G401 (cell line): ENCODE measurements around the gene RASL11A. TPM values are rescaled to one million over a fixed set of nuclear protein-coding genes. Genes with fewer than 3 reads are reported as not detected.
A peak's percentile ranks its signal among the peaks of the same experiment; 100 is the strongest.
"Not testable (repeated sequence)": the region's sequence is repeated elsewhere in the genome, so short reads cannot be mapped to it uniquely, and the experiment has no call there.

ENCODE experiments used
- DNase-seq: peaks from one replicate; pipeline ENCODE4 v3.0.0-alpha.2; 2015; ENCODE audit warnings: low spot score
- in situ Hi-C: cut with HindIII; loops from 2 replicates; pipeline ENCODE4 v1.10.0; 2016; ENCODE audit warnings: low sequenced_read_pairs, mixed read lengths
- total RNA-seq: library from RNA; depleted of rRNA; stranded (reverse); fragments of >200 nt; shearing (Covaris generic); gene quantifications from 2 replicates; pipeline ENCODE4 v1.2.3, GENCODE V29; 2014

RASL11A gene
- total RNA-seq, 1 experiment from 2014 or later = 5.8 TPM

DNA sequence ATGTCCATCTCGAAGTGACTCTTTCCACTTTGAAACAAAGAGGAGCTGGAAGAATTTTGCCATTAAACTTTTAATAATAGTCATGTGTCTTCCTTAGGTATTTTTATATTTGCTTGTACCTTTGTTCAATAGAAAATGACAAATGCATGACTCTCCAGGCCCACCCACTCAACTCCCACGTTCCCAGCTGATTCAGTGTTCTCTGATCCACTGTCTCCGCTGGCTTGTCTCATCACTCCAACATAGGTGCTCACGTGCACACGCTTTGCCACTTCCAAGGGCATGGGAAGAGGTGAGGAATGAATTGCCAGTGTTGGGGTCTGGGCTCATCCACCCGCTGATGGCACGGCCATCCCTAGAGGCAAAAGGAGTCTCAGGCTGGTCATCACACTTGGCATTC, 24.5 kb downstream of the RASL11A start:
- DNase-seq = no peak
- in situ Hi-C loops = no loop called here

DNA sequence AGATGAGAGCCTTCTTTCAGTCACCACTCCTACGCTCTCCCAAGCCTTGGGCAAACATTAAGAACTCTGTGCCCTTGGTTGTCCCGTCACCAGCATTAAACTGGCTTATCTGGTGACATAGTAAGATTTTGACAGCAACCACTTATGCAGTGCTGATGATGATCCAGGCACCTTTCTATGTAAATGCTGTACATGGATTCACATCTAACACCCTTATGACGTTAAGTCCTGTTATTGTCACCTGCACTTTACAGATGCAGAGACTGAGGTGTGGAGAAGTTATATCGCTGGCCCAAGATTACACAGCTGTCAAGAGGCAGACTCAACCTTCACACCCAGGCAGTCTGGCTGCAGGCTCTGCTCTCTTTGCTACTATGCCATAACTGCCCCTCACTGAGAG, 25.0 kb downstream of the RASL11A start:
- DNase-seq = no peak
- in situ Hi-C loops = no loop called here

DNA sequence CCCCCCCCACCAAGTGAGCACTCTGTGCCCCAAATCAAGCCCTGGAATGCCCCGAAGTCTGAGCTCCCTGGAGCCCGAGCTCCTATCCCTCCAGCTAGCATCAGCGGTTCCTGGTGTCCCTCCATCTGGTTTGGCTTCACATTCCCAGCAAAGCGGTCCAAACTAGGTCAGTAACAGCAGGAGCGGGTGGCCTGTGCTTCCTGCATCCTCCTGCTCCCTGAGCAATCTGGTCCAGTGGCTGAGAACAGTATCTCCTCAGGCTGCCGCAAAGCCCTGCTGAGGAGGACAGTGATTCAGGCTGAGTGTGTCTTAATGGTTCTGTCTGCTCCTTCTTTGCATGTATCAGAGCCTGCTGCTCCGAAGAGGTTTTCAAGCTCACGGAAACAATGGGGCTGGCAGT, 25.9 kb downstream of the RASL11A start:
- in situ Hi-C loops = no loop called here
- peak; percentile 97 for DNase-seq

DNA sequence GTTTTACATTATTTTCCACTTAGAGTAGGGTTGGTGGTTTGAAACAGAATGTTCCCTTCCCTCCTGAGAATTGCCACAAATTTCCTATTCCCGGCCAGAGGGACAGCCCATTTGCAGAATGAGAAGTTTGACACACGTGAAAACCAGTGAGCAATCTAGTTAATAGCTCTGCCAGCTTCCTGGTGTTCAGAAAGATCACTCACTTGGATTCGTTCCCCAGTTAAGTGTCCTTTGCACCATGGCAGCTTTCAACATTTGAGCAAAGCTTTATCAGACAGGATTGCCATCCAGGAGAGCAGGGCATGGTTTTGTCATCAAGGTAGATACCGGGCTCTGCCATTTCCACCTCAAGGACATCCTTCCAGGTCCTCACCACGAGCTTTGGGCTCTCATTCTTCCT, 28.2 kb downstream of the RASL11A start:
- peak; percentile 76 for DNase-seq
- in situ Hi-C loops = no loop called here

DNA sequence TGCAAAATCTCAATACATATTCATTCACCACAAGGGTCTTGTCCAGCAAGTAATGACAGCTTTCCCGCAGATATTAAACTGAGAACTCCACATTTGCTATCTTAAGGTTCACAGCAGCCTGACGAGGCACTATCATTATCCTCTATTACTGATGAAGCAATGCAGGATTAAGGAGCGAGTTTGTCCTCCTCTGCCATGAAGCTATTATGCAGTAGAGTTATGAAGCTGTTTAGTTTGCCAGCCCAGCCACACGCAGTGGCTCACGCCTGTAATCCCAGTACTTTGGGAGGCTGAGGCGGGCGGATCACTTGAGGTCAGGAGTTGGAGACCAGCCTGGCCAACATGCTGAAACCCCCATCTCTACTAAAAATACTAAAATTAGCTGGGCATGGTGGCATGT, 29.8 kb downstream of the RASL11A start:
- in situ Hi-C loops, DNase-seq: not testable (repeated sequence)

DNA sequence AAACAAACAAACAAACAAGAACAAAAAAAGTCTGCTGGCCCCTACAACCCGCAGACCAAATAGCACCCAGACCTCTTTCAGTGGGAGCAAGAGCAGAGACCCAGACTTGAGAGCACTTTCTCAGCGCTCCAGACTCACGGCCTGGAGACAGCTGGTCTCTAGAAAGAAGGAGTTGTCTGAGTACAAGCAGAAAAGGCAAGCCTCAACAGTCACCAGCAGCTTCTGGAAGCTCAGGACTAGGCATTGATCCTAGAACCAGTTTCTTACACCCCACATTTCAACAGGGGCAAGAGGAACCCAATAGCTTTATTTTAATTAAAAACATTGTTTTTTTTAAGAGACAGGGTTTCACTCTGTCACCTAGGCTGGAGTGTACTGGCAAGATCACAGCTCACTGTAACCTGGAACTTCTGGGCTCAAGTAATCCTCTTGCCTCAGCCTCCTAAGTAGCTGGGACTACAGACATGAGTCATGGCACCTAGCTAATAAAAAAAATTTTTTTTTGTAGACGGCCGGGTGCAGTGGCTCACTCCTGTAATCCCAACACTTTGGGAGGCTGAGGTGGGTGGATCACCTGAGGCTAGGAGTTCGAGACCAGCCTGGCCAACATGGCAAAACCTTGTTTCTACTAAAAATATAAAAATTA, 30.4 kb downstream of the RASL11A start:
- in situ Hi-C loops = no loop called here

DNA sequence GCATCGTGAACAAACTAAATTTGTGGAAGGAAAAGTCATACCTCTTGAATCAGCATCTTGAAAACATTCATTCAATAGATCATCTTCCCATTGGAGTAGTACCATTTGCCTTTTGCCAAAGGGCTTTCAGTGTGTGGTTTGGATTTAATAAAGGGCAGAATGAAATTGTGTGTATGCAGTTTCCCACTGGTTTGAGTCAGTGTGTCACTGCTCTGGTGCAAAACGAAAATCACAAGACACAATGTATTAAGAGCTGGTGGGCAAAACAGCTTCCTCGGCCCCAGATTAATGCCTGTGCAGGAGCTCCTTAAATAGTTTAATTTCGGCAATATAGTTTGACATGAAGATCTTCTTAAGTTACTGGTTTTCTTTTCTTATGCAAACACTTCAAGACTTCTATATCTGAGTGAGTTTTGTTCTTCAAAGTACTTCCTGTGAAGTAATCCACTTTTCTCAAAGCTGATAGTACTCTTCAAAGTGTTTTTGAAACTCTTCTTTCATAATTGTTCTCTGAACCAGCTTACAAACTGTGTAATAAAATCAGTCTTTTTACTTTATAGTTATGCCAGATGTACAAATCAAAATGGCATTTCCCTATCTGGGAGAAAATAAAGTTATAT, 32.1 kb downstream of the RASL11A start:
- in situ Hi-C loops = no loop called here
- no peak for DNase-seq

More for the DNA sequence above, 30.4 kb downstream of the RASL11A start:
- no peak for DNase-seq

DNA sequence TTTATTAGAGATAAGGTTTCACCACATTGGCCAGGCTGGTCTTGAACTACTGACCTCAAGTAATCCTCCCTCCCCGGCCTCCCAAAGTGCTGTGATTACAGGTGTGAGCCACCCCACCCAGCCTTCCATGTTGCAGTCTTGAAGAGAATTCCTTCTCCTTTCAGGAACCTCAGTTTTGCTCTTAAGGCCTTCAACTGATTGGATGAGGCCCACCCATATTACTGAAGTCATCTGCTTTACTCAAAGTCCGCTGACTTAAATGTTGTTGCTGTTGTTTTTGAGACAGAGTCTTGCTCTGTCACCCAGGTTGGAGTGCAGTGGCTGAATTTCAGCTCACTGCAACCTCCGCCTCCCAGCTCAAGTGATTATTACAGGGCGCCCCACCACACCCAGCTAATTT, 33.5 kb downstream of the RASL11A start:
- no peak for DNase-seq
- in situ Hi-C loops = no loop called here

DNA sequence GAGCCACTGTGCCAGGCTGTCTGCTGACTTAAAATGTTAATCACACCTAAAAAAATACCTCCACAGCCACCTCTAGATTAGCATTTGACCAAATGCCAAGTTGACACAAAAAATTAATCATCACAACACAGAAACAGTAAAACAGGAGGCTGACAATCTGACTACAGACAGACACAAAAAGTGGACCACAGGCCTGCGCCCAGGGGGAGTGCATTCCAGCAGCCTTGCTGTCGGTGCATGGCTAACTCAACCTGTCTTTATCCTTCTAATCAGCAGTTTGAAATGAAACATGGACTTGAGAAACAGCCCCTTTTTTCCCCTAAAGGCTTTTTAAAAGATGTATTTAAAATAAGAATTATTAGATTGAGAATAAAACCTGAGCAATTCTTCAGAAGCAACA, 34.0 kb downstream of the RASL11A start:
- in situ Hi-C loops = no loop called here
- no peak for DNase-seq

DNA sequence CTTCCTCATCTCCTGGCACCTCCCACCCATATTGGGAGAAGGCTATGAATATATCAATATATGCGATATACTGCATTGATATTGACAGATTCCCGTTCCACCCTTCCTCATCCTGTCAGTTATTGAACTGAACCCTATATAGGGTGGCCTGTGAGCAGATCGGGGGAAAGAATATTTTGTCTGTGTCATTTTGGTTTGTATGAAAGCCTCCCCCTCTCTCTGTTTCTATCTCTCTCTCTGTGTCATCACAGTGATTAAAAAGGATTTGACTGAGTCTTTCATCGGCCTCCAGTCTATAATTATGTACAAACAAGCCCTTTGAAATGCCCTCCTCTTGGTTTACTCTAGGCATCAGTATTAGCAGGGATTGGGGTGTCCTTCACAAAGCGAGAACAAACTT, 35.7 kb downstream of the RASL11A start:
- DNase-seq = no peak
- in situ Hi-C loops = no loop called here

DNA sequence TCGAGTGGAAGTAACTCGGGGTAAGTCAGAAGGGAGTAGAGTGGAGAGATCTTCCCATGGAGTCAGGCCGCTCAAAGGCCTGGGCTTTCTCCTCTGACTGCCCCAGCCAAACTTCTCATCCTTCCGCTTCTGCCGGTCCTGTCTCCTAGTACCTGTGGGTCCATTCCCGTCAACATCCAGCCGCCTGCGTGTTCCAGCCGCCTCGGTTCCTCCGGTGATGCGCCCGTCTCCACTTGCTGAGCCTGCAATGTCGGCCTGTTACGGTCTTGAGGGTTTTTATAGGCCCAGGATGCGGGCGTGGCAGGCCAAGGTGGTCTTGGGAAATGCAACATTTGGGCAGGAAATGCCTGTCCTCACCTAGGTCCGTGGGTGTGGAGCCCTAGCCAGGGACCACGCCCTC, 38.3 kb downstream of the RASL11A start:
- DNase-seq = no peak
- in situ Hi-C loops = no loop called here

DNA sequence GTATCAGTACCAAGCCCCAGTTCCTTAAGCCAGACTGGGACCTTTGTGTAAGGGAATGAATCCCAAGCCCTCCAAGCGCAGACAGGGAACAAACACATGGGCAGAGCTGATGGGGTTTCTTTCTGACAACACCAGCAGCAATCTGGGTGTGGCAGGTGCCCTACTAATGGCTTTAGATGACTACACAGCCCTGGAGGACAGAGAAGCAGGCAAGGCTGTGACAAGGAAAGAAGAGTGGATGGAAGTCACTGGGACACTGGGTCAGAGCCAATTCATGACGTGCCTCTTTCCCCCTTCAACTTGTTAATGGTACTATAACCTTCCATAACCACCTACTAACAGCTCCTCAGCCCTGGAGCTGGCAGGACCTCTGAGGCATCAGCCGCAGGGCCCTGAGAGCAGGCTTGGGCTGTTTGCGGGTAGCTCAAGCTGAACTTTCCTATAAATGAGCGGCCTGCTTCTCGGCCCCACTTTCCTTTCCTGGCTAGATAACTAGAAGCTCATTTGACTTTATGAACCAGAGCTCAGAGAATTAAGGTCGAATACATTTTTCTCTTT, 38.9 kb downstream of the RASL11A start:
- in situ Hi-C loops = no loop called here
- no peak for DNase-seq

DNA sequence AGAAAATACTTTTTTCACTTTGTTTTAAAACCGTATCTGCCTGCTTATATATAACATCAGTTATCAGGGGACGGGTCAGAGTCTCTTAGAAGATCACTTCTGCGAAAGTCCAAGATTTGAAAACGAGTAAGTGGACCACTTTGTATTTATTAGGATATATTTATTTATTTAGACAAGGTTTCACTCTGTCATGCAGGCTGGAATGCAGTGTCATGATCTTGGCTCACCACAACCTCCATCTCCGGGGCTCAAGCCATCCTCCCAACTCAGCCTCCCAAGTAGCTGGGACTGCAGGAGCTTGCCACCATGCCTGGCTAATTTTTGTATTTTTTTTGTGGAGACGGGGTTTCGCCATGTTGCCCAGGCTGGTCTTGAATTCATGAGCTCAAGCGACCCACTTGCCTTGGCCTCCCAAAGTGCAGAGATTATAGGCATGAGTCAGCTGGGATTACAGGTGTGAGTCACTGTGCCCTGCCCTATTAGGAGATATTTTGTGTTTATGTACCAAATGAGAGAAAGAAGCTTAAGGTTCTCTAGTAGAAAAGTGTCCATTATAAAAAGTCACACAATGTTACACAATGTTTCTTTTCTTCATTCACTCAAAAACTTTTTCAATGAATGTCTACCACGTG, 39.5 kb downstream of the RASL11A start:
- no peak for DNase-seq
- in situ Hi-C loops = no loop called here

DNA sequence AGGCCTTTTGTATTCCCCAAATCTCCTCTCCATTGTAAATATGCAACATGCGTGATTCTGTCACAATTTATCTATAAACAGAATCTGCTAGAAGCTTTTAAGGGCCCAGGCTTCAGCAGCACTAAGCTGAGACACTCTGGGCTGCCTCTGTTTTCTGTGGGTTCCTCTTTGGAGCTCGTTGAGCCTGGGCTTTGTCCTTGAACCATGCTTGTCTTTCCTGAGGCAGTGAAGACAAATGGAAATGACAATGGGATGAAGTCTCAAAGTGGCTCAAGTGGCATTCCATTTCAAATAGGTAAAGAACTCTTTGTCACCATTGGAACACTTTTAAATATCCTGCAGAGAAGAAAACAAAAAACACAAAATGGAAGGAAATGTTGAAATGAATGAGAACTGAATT, 40.3 kb downstream of the RASL11A start:
- DNase-seq = no peak
- in situ Hi-C loops = no loop called here

DNA sequence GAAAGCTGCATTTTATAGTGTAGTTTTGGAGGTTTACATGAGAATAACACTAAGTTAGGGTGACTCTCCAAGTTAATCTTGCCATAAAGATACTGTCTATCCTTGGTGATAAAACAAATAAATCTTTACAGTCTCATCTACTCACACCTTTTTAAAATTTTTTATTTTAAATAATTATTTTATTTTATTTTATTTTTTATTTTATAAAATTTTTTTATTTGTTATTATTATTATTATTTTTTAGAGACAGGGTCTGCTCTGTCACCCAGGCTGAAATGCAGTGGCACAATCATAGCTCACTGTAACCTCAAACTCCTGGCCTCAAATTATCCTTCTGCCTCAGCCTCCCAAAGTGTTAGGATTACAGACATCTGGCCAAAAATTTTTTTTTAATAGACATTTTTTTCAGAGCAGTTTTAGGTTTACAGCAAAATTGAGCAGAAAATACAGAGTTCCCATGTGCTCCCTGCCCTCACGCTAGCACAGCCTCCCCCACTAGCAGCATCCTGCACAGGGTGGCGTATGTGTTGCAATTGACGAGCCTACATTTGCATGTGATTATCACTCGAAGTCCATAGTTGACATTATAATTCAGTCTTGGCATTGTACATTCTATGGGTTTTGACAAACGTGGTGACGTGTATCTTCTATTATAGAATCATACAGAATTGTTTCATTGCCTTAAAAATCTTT, 41.0 kb downstream of the RASL11A start:
- DNase-seq = no peak
- in situ Hi-C loops = no loop called here

DNA sequence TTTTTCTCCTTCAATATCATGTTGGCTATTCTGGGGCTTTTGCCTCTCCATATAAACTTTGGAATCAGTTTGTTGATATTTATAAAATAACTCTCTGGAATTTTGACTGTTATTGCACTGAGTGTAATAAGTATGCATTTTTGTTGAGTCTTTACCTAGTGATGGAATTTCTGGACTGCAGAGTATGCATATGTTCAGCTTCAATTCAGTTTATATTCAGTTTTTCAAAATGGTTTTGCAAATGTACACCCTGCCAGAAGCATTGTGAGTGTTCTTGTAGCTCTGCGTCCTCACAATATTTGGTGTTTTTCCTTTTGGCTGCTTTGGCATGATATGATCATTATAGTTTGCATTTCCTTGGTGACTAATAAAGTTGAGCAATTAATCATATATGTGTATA, 43.1 kb downstream of the RASL11A start:
- no peak for DNase-seq
- in situ Hi-C loops = no loop called here

DNA sequence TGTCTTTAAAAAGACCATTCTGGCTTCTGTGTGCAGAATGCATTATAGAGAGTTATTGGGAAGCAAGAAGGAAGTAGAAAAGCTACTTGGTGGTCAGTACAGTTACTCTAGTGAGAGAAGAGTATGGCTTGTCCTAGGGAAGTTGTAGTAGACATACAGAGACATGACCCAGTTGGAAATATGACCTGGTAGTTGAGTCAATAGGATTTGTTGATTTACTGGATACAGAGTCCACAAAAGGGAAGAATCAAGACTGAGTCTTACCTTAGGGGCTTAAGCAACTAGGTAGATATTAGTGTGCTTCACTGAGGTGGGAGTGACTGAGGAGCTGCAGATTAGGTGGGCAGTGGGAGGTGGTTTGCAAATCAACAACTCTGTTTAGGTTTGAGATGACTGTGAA, 48.8 kb downstream of the RASL11A start:
- in situ Hi-C loops = no loop called here
- no peak for DNase-seq

DNA sequence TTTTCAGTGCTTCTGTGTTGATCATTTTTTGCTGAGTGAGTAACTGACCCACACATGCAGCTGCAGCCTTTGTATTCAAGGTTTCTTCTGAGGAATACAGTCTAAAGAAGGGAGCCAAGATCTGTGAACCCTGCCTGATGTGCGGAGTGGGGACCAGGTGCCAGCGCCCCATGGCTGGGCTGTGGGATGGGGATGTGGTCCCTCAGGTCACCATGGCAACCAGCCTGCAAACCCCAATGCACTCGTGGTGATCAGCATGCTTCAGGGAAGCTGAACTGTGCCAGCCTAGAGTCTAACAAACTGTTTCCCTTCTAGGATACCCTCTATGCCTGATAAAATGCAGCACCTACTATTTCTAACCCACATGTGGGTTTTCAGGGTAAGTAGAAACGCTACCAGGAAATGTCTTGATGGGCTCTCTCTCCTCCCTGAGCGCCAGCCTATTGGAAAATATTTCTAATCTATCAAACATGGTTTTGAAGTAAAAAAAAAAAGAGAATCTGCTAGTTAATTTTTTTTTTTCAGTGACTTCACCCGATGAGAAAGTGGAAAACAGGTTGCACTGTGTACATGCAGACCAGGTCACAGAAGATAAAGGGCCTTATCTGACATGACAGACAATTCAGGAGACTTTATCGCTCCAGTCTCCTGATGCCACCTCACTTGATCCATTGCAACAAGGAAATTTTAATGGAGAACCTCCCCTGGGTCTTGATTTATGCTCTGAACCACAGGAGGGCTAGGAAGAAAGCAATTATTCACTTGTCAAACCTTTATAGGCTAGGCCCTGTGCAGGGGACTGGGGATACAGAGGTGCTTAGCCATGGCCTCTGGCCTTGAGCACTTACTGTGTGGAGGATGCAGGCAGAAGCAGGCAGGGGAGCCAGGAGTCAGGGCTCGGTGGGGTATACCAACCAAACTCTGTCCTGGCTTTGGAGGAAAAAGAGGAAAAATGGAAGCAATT, 51.1 kb downstream of the RASL11A start:
- in situ Hi-C loops = no loop called here
- no peak for DNase-seq

DNA sequence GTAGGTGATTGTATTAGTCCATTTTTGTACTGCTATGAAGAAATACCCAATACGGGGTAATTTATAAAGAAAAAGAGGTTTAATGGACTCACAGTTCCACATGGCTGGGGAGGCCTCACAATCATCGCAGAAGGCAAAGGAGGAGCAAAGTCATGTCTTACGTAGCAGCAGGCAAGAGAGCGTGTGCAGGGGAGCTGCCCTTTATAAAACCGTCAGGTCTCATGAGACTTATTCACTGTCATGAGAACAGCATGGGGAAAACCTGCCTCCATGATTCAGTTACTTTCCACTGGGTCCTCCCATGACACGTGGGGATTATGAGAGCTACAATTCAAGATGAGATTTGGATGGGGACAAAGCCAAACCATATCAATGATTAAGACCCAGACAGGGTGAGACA, 51.8 kb downstream of the RASL11A start:
- DNase-seq, in situ Hi-C loops: not testable (repeated sequence)
